22Rv1 (cell line): ENCODE data around the gene SPATA32.

Experiments used
- H3K27ac ChIP-seq: fragments of 450-650 bp; 2 replicates; pipeline ENCODE4 v1.5.1; 2017
- ZFX ChIP-seq: fragments of 450-650 bp; IDR thresholded peaks from 2 replicates; pipeline ENCODE4 v1.6.1; 2017; ENCODE audit warnings: antibody characterized with exemption, borderline replicate concordance
- TF ChIP-seq, protein P1 (sequence below): fragments of 450-650 bp; IDR thresholded peaks from 2 replicates; pipeline ENCODE4 v1.5.1; 2017; ENCODE audit warnings: mild to moderate bottlenecking

SPATA32 gene

DNA sequence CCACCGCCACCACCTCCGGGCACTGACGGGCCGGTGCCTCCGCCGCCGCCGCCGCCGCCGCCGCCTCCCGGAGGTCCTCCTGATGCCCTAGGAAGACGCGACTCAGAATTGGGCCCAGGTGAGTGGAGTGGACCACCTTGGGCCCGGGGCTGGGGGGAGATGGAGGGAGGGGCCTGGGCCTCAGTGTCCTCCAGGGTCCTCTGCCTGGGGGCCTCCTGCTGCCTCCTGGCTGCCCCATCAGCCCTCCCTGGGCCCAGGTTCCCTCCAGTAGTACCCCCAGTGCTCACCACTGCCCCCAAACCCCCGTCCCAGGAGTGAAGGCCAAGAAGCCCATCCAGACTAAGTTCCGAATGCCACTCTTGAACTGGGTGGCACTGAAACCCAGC is 19.9 kb downstream of the SPATA32 start:
- H3K27ac ChIP-seq = peak overlapping the region; percentile 71
- TF ChIP-seq ZFX = no peak
- TF ChIP-seq, protein P1, sequence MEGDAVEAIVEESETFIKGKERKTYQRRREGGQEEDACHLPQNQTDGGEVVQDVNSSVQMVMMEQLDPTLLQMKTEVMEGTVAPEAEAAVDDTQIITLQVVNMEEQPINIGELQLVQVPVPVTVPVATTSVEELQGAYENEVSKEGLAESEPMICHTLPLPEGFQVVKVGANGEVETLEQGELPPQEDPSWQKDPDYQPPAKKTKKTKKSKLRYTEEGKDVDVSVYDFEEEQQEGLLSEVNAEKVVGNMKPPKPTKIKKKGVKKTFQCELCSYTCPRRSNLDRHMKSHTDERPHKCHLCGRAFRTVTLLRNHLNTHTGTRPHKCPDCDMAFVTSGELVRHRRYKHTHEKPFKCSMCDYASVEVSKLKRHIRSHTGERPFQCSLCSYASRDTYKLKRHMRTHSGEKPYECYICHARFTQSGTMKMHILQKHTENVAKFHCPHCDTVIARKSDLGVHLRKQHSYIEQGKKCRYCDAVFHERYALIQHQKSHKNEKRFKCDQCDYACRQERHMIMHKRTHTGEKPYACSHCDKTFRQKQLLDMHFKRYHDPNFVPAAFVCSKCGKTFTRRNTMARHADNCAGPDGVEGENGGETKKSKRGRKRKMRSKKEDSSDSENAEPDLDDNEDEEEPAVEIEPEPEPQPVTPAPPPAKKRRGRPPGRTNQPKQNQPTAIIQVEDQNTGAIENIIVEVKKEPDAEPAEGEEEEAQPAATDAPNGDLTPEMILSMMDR = no peak

DNA sequence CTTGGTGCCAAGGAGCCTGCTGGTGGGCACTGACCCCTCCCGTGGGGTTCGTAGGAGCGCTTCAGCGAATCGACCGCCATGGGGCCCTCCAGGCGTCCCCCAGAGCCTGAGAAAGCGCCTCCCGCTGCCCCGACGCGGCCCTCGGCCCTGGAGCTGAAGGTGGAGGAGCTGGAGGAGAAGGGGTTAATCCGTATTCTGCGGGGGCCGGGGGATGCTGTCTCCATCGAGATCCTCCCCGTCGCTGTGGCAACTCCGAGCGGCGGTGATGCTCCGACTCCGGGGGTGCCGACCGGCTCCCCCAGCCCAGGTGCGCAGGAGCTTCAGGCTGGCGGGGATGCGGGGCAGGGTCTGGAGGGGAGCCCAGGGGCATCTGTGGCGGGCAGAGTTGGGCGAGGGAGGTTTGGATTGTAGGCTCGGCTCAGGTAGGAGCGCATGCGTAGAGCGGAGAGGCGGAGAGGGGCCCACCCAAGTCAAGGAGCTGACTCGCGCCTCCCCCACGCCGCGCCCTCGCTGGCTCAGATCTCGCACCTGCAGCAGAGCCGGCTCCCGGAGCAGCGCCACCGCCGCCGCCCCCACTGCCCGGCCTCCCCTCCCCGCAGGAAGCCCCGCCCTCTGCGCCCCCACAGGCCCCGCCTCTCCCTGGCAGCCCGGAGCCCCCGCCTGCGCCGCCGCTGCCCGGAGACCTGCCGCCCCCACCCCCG is 20.4 kb downstream of the SPATA32 start:
- TF ChIP-seq, protein P1 = no peak
- TF ChIP-seq ZFX = no peak
- peak overlapping the region; percentile 71 for H3K27ac ChIP-seq

DNA sequence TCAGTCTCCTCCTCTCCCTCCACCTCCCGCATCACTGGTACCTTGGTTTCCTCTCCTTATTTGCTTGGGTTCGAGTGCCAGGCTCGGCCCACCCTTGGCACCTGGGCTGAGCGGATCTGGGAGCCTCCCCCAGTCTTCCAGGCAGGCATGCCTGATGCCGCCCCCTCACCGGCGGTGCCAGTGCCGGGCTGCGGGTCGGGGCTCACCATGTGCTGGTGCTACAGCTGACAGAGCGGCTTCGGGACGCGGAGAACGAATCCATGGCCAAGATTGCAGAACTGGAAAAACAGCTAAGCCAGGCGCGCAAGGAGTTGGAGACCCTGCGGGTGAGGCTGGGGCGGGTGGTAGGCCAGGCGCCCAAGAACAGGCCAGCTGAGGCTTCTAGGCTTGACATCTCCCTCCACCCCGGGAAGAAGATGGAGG is 21.0 kb downstream of the SPATA32 start:
- peak overlapping the region; percentile 71; the same call in 1 of the 2 replicates for H3K27ac ChIP-seq

DNA sequence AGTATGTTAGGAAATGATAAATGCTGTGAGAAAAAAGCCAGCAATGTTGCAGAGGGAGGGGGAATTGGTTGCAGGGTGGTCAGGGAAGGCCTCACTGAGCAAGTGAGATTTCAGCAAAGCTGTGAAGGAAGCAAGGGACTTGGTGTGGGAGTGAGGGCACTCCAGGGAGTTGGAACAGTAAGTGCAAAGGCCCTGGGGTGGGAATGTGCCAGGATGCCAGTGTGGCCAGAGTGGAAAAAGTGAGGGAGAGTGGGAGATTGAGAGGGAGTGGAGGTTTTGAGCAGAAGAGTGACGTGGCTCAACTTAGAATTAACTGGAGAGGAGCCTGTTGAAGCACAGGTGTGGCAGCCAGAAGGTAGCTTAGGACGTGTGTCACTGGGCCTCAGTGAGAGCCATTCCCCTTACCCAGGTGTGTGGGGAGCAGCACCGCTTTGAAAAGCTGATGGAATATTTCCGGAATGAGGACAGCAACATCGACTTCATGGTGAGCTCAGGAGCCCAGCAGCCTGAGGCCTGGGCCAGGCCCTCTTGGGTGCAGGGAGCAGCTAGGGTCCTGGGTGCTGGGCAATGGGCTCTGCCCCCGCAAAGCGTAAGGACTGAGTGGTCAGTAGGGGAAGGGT is 23.6 kb downstream of the SPATA32 start:
- TF ChIP-seq ZFX = no peak
- TF ChIP-seq, protein P1 = no peak

More for the DNA sequence above, 21.0 kb downstream of the SPATA32 start:
- no peak for TF ChIP-seq ZFX
- TF ChIP-seq, protein P1 = no peak

DNA sequence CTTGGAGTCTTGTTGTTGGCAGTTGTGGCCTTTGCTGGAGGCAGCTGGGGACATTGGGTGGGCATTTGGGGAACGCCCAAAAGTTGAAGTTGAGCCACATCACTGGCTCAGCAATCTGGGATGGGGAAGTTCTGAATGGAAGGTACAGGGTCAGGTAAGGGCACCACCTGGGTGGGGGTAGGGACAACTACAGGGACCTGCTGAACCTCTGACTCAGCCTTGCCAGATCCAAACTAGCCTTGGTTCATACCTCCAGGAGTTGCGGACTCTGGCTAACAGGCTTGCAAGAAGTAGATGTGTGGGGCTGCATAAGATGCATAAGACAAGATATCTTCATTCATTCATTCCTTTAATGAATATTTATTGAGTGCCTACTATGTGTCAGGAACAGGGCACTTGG is 24.2 kb downstream of the SPATA32 start:
- H3K27ac ChIP-seq = no peak overlapping the region
- TF ChIP-seq, protein P1 = no peak

More for the DNA sequence above, 23.6 kb downstream of the SPATA32 start:
- no peak overlapping the region for H3K27ac ChIP-seq

DNA sequence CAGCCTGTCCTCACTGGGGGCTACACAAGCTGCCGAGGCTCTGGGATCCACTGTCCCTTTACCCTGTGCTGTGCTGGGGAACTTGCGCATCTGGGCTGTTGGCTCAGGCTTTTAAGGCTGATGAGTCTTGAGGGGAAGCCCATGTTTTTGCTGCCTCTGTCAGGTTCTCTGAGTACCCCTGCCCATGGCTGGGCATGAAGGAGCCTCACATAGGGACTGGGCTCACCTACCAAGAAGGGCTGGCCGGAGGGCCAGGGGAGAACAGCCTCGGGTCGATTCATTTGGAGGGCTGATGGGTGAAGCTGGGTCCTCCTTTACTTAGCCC is 25.6 kb downstream of the SPATA32 start:
- H3K27ac ChIP-seq = no peak overlapping the region
- no peak for TF ChIP-seq ZFX
- TF ChIP-seq, protein P1 = no peak
